Activated CD4-positive, alpha-beta memory T cell treated with anti-CD3 and anti-CD28 coated beads for 36 hours (primary cell): ENCODE results near the gene APIP. TPM values are rescaled to one million over a fixed set of nuclear protein-coding genes. Genes with fewer than 3 reads are reported as not detected.
A peak's percentile ranks its signal among the peaks of the same experiment; 100 is the strongest.

ENCODE experiments used
- CTCF ChIA-PET: fragments of 350-600 bp; sonication (Branson Sonifier 250); formaldehyde crosslinking; loops from one replicate; lab custom pipeline; 2021; ENCODE audit warnings: antibody characterized with exemption, inconsistent platforms; lab: Charles Lee
- POLR2A ChIA-PET: fragments of 350-600 bp; sonication (Branson Sonifier 250); formaldehyde crosslinking; loops from one replicate; lab custom pipeline; 2021; ENCODE audit warnings: antibody characterized with exemption; lab: Charles Lee
- DNase-seq: peaks from one replicate; pipeline ENCODE4 v3.0.0-alpha.2; 2020
- H3K27ac Mint-ChIP-seq: one replicate; pipeline ENCODE4 v1.8.0; 2021; ENCODE audit warnings: mixed read lengths
- H3K27me3 Mint-ChIP-seq: one replicate; pipeline ENCODE4 v1.8.0; 2021; ENCODE audit warnings: mixed read lengths
- H3K36me3 Mint-ChIP-seq: one replicate; pipeline ENCODE4 v1.8.0; 2021; ENCODE audit warnings: mixed read lengths
- H3K4me1 Mint-ChIP-seq: one replicate; pipeline ENCODE4 v1.8.0; 2021; ENCODE audit warnings: low read depth, mixed read lengths
- H3K4me3 Mint-ChIP-seq: one replicate; pipeline ENCODE4 v1.8.0; 2021; ENCODE audit warnings: mild to moderate bottlenecking, mixed read lengths
- H3K9me3 Mint-ChIP-seq: one replicate; pipeline ENCODE4 v1.8.0; 2021; ENCODE audit warnings: mixed read lengths
- intact Hi-C: fragments of 100-400 bp; cut with micrococcal nuclease; formaldehyde crosslinking; loops from one replicate; pipeline ENCODE4 v1.15.1; 2023
- total RNA-seq, 2 experiments: library from RNA; stranded (reverse); gene quantifications; one replicate each; pipeline ENCODE4 v1.2.3, GENCODE V29; 2021

The APIP gene
- total RNA-seq, 2 experiments from 2014 or later: 31.2 to 32.9 TPM

GRCh38 chr11:34855021-34855753 lies 61.0 kb downstream of the APIP start:
- POLR2A ChIA-PET: no interaction called here
- Mint-ChIP-seq H3K4me3 (no peak overlapping the region), H3K4me1 (no peaks in the 10 kb centered on the region), H3K27ac (no peak overlapping the region), H3K36me3 (no peaks in the 10 kb centered on the region), H3K9me3 (no peaks in the 10 kb centered on the region), H3K27me3 (peaks cover 1% of the 10 kb centered on the region)
- intact Hi-C loops: no loop called here
- no peak for DNase-seq
- CTCF ChIA-PET: interaction anchor here (0.7 kb wide), 1 partner anchor 33 kb away, joined by 3 read pairs; no protein-coding TSS in a partner anchor

- Mint-ChIP-seq H3K27me3 (peaks cover 5% of the 10 kb centered on the region), H3K4me3 (no peak overlapping the region)
- intact Hi-C loops: no loop called here
Measured at GRCh38 chr11:34851916-34852315, 64.3 kb downstream of the APIP start.

GRCh38 chr11:34850334-34850733 lies 65.8 kb downstream of the APIP start:
- intact Hi-C loops: no loop called here
- Mint-ChIP-seq H3K27ac (no peak overlapping the region), H3K36me3 (no peaks in the 10 kb centered on the region), H3K9me3 (no peaks in the 10 kb centered on the region), H3K4me1 (no peaks in the 10 kb centered on the region), H3K27me3 (peaks cover 5% of the 10 kb centered on the region), H3K4me3 (no peak overlapping the region)
- ChIA-PET POLR2A (no interaction called here), CTCF (no interaction called here)
- DNase-seq: no peak

More at GRCh38 chr11:34851916-34852315, 64.3 kb downstream of the APIP start:
- H3K9me3 Mint-ChIP-seq: no peaks in the 10 kb centered on the region
- H3K27ac Mint-ChIP-seq: no peak overlapping the region
- CTCF ChIA-PET: no interaction called here
- H3K36me3 Mint-ChIP-seq: no peaks in the 10 kb centered on the region
- POLR2A ChIA-PET: no interaction called here
- no peaks in the 10 kb centered on the region for H3K4me1 Mint-ChIP-seq
- no peak for DNase-seq

GRCh38 chr11:34846467-34846866 lies 69.7 kb downstream of the APIP start:
- POLR2A ChIA-PET: no interaction called here
- Mint-ChIP-seq H3K9me3 (no peaks in the 10 kb centered on the region), H3K4me3 (no peak overlapping the region), H3K27ac (no peak overlapping the region), H3K4me1 (no peaks in the 10 kb centered on the region), H3K27me3 (peaks cover 7% of the 10 kb centered on the region), H3K36me3 (no peaks in the 10 kb centered on the region)
- CTCF ChIA-PET: no interaction called here
- intact Hi-C loops: no loop called here
- no peak for DNase-seq

GRCh38 chr11:34844463-34845112 lies 71.6 kb downstream of the APIP start:
- Mint-ChIP-seq H3K27ac (no peak overlapping the region), H3K4me1 (no peaks in the 10 kb centered on the region), H3K4me3 (no peak overlapping the region), H3K27me3 (peaks cover 6% of the 10 kb centered on the region), H3K36me3 (no peaks in the 10 kb centered on the region), H3K9me3 (peaks cover 4% of the 10 kb centered on the region)
- ChIA-PET POLR2A (no interaction called here), CTCF (interaction anchor here (1.8 kb wide), 1 partner anchor 259 kb away, joined by 5 read pairs; no protein-coding TSS in a partner anchor)
- no peak for DNase-seq
- intact Hi-C loops: loop anchor here (5.0 kb wide), 1 partner anchor 548 kb away; no protein-coding TSS in a partner anchor

GRCh38 chr11:34843271-34843670 lies 72.9 kb downstream of the APIP start:
- Mint-ChIP-seq H3K36me3 (no peaks in the 10 kb centered on the region), H3K27ac (no peak overlapping the region), H3K27me3 (peaks cover 9% of the 10 kb centered on the region), H3K4me3 (no peak overlapping the region), H3K4me1 (no peaks in the 10 kb centered on the region), H3K9me3 (peaks cover 4% of the 10 kb centered on the region)
- ChIA-PET POLR2A (no interaction called here), CTCF (interaction anchor here (1.8 kb wide), 1 partner anchor 258 kb away, joined by 5 read pairs; no protein-coding TSS in a partner anchor)
- intact Hi-C loops: loop anchor here (5.0 kb wide), 1 partner anchor 549 kb away; no protein-coding TSS in a partner anchor
- DNase-seq: no peak

GRCh38 chr11:34840736-34841386 lies 75.3 kb downstream of the APIP start:
- peaks cover 7% of the 10 kb centered on the region for H3K27me3 Mint-ChIP-seq
- H3K9me3 Mint-ChIP-seq: peaks cover 4% of the 10 kb centered on the region
- intact Hi-C loops: loop anchor here (5.0 kb wide), 1 partner anchor 551 kb away; no protein-coding TSS in a partner anchor
- peak; percentile 33 for DNase-seq
- H3K4me1 Mint-ChIP-seq: no peaks in the 10 kb centered on the region
- H3K36me3 Mint-ChIP-seq: no peaks in the 10 kb centered on the region
- ChIA-PET CTCF (interaction anchor here (0.7 to 2.8 kb wide), 10 partner anchors 10 to 571 kb away, joined by 3 to 14 read pairs (median 4); no protein-coding TSS in a partner anchor), POLR2A (no interaction called here)
- H3K4me3 Mint-ChIP-seq: no peak overlapping the region
- H3K27ac Mint-ChIP-seq: no peak overlapping the region

GRCh38 chr11:34839969-34840368 lies 76.2 kb downstream of the APIP start:
- DNase-seq: no peak
- POLR2A ChIA-PET: no interaction called here

GRCh38 chr11:34836958-34837856 lies 79.0 kb downstream of the APIP start:
- Mint-ChIP-seq H3K4me1 (no peaks in the 10 kb centered on the region), H3K36me3 (no peaks in the 10 kb centered on the region), H3K27ac (no peak overlapping the region), H3K4me3 (no peak overlapping the region), H3K27me3 (peaks cover 8% of the 10 kb centered on the region), H3K9me3 (peaks cover 4% of the 10 kb centered on the region)
- intact Hi-C loops: no loop called here
- POLR2A ChIA-PET: no interaction called here
- CTCF ChIA-PET: no interaction called here
- DNase-seq: no peak

More at GRCh38 chr11:34839969-34840368, 76.2 kb downstream of the APIP start:
- Mint-ChIP-seq H3K27ac (no peak overlapping the region), H3K9me3 (peaks cover 4% of the 10 kb centered on the region), H3K4me3 (no peak overlapping the region), H3K4me1 (no peaks in the 10 kb centered on the region), H3K36me3 (no peaks in the 10 kb centered on the region), H3K27me3 (peaks cover 10% of the 10 kb centered on the region)
- intact Hi-C loops: loop anchor here (5.0 kb wide), 1 partner anchor 552 kb away; no protein-coding TSS in a partner anchor
- CTCF ChIA-PET: interaction anchor here (0.6 to 2.8 kb wide), 12 partner anchors 9 to 589 kb away, joined by 3 to 14 read pairs (median 4); no protein-coding TSS in a partner anchor

- intact Hi-C loops: no loop called here
- POLR2A ChIA-PET: no interaction called here
- Mint-ChIP-seq H3K27ac (no peak overlapping the region), H3K4me1 (no peaks in the 10 kb centered on the region), H3K4me3 (no peak overlapping the region), H3K36me3 (no peaks in the 10 kb centered on the region), H3K27me3 (peaks cover 8% of the 10 kb centered on the region), H3K9me3 (no peaks in the 10 kb centered on the region)
- CTCF ChIA-PET: no interaction called here
- no peak for DNase-seq
Measured at GRCh38 chr11:34833602-34834001, 82.6 kb downstream of the APIP start.
